Measurements from ENCODE around the gene USP9Y. TPM values are rescaled to one million over a fixed set of nuclear protein-coding genes. Genes with fewer than 3 reads are reported as not detected.

Gene USP9Y
- total RNA-seq, 2 experiments from 2014 or later, result 32.1 to 37.1 TPM

- H3K9me3 Mint-ChIP-seq, result no peaks in the 10 kb centered on the region
- CTCF ChIA-PET, result no interaction called here
- peak overlapping the region in 1 of 2 donors; percentile 100 for H3K27ac ChIP-seq (ENCODE audit: low read depth in 1 of 2, low read length in 2 of 2)
- peak overlapping the region; percentile 100 for H3K27ac Mint-ChIP-seq
- no peak for ATAC-seq (ENCODE audit: poor library complexity)
- H3K4me1 Mint-ChIP-seq (ENCODE audit: low read depth), result peaks cover 51% of the 10 kb centered on the region
- no peaks in the 10 kb centered on the region for H3K9me3 ChIP-seq (ENCODE audit: control insufficient read depth in 1 of 2, insufficient read depth in 1 of 2, low read length in 2 of 2)
- intact Hi-C loops (cut with DNase I, micrococcal nuclease), result loop anchor here (1.0 to 10.0 kb wide), 7 partner anchors 7 to 799 kb away; partner anchors contain the start of genes TMSB4Y (in 2 of the 2) and UTY (in 1 of the 2)
- peaks cover 3% of the 10 kb centered on the region for H3K27me3 Mint-ChIP-seq
- peaks cover 25% of the 10 kb centered on the region for H3K36me3 ChIP-seq (ENCODE audit: insufficient read depth, low read length)
- DNase-seq, result peak in 2 of 14 experiments; percentile 13 to 22
- H3K4me1 ChIP-seq (ENCODE audit: insufficient read depth, low read length), result peaks cover 18% of the 10 kb centered on the region
- no peak for TF ChIP-seq CTCF (IDR thresholded peaks at IDR 0.05)
- H3K4me3 ChIP-seq (ENCODE audit: low read length), result peak overlapping the region; percentile 99
- H3K4me3 Mint-ChIP-seq, result peak overlapping the region; percentile 100
- H3K36me3 Mint-ChIP-seq (ENCODE audit: low read depth), result peaks cover 65% of the 10 kb centered on the region
- no peaks in the 10 kb centered on the region for H3K27me3 ChIP-seq (ENCODE audit: control insufficient read depth in 1 of 2, insufficient read depth in 2 of 2, low read length in 2 of 2)
- POLR2A ChIA-PET, result interaction anchor here (0.8 kb wide), 1 partner anchor 49 kb away, joined by 3 read pairs; no protein-coding TSS in a partner anchor
Observed at GRCh38 chrY:12905895-12906294, 204.9 kb downstream of the USP9Y start.

Other genes starting within 250 kb of the USP9Y start
- gene DDX3Y, start 203.6 kb downstream of the USP9Y start, total RNA-seq, result 100 to 1,000 TPM; 421 to 442 TPM

Measured in CD4-positive, alpha-beta T cell (primary cell).